Ascending aorta (tissue), 2 donors: ENCODE data around the gene CHAF1A. TPM values are rescaled to one million over a fixed set of nuclear protein-coding genes. Genes with fewer than 3 reads are reported as not detected.

Experiments used
- DNase-seq, 2 donors: peaks; one replicate each; pipeline ENCODE4 v3.0.0-alpha.2; 2019; ENCODE audit warnings: low spot score in 2 of 2
- H3K27ac ChIP-seq, 2 donors: fragments of 200-600 bp; sonication (generic); one replicate each; pipeline ENCODE4 v1.5.1; 2016 to 2017; ENCODE audit warnings: mild to moderate bottlenecking in 1 of 2
- H3K27me3 ChIP-seq: fragments of 200-600 bp; sonication (generic); one replicate; pipeline ENCODE4 v1.5.1; 2017
- H3K36me3 ChIP-seq, 2 donors: fragments of 200-600 bp; sonication (generic); one replicate each; pipeline ENCODE4 v1.5.1; 2016
- H3K4me1 ChIP-seq, 2 donors: fragments of 200-600 bp; sonication (generic); one replicate each; pipeline ENCODE4 v1.5.1; 2016 to 2017; ENCODE audit warnings: mild to moderate bottlenecking in 1 of 2
- H3K4me3 ChIP-seq, 2 donors: fragments of 200-600 bp; sonication (generic); one replicate each; pipeline ENCODE4 v1.5.1; 2016 to 2017; ENCODE audit warnings: mild to moderate bottlenecking in 1 of 2
- H3K9me3 ChIP-seq, 2 donors: fragments of 200-600 bp; sonication (generic); one replicate each; pipeline ENCODE4 v1.5.1; 2016
- CTCF ChIP-seq, 3 experiments: fragments of 200-600 bp in 2 of 3; fragments of 450-650 bp in 1 of 3; sonication (generic) in 2 of 3; IDR thresholded peaks; one replicate each; pipeline ENCODE4 v1.5.1; 2016 to 2019; ENCODE audit warnings: antibody characterized with exemption in 3 of 3, mild to moderate bottlenecking in 1 of 3, moderate library complexity in 1 of 3
- intact Hi-C: fragments of 100-400 bp; cut with DNase I; formaldehyde crosslinking; loops from one replicate; pipeline ENCODE4 v1.15.1; 2023
- total RNA-seq: library from RNA; depleted of rRNA; stranded (reverse); fragments of >200 nt; gene quantifications from one replicate; pipeline ENCODE4 v1.1.0, GENCODE V29; 2016

Gene CHAF1A
- total RNA-seq, 1 donor from 2014 or later: 0.85 TPM

GRCh38 chr19:4474514-4475022 is 72.1 kb downstream of the CHAF1A start:
- Histone ChIP-seq H3K4me1 (peaks cover 7 to 28% of the 10 kb centered on the region in 2 donors), H3K36me3 (peaks cover 20 to 27% of the 10 kb centered on the region in 2 donors), H3K27ac (no peak overlapping the region), H3K9me3 (no peaks in the 10 kb centered on the region), H3K27me3 (no peaks in the 10 kb centered on the region), H3K4me3 (peak overlapping the region; percentile 1 to 100)
- TF ChIP-seq CTCF (IDR thresholded peaks at IDR 0.05): no peak
- no peak for DNase-seq
- intact Hi-C loops: loop anchor here (5.0 kb wide), 2 partner anchors 72 to 227 kb away; partner anchors contain the start of genes CHAF1A, SH3GL1 and YJU2

- no peak for DNase-seq
- no peak for TF ChIP-seq CTCF (IDR thresholded peaks at IDR 0.05)
- Histone ChIP-seq H3K36me3 (peaks cover 20 to 43% of the 10 kb centered on the region in 2 donors), H3K9me3 (no peaks in the 10 kb centered on the region), H3K27ac (no peak overlapping the region), H3K4me1 (peaks cover 7 to 24% of the 10 kb centered on the region in 2 donors), H3K4me3 (no peak overlapping the region), H3K27me3 (no peaks in the 10 kb centered on the region)
- intact Hi-C loops: no loop called here
Measured at GRCh38 chr19:4477034-4477801, 74.8 kb downstream of the CHAF1A start.

GRCh38 chr19:4482721-4483364 is 80.4 kb downstream of the CHAF1A start:
- no peak for TF ChIP-seq CTCF (IDR thresholded peaks at IDR 0.05)
- intact Hi-C loops: no loop called here
- H3K27me3 ChIP-seq: no peaks in the 10 kb centered on the region
- no peaks in the 10 kb centered on the region for H3K9me3 ChIP-seq
- H3K27ac ChIP-seq: no peak overlapping the region
- H3K4me1 ChIP-seq: no peaks in the 10 kb centered on the region
- H3K36me3 ChIP-seq: peaks cover 5 to 38% of the 10 kb centered on the region in 2 donors
- no peak for DNase-seq
- no peak overlapping the region for H3K4me3 ChIP-seq

- peaks cover 11 to 40% of the 10 kb centered on the region in 2 donors for H3K36me3 ChIP-seq
- H3K9me3 ChIP-seq: no peaks in the 10 kb centered on the region
- intact Hi-C loops: no loop called here
- H3K4me1 ChIP-seq: no peaks in the 10 kb centered on the region
- DNase-seq: no peak
- H3K27ac ChIP-seq: no peak overlapping the region
- H3K27me3 ChIP-seq: no peaks in the 10 kb centered on the region
- no peak for TF ChIP-seq CTCF (IDR thresholded peaks at IDR 0.05)
- no peak overlapping the region for H3K4me3 ChIP-seq
Measured at GRCh38 chr19:4483385-4483784, 80.9 kb downstream of the CHAF1A start.

- H3K4me1 ChIP-seq: no peaks in the 10 kb centered on the region
- intact Hi-C loops: no loop called here
- no peak for DNase-seq
- H3K27ac ChIP-seq: no peak overlapping the region
- TF ChIP-seq CTCF (IDR thresholded peaks at IDR 0.05): no peak
- no peak overlapping the region for H3K4me3 ChIP-seq
- no peaks in the 10 kb centered on the region for H3K27me3 ChIP-seq
- peaks cover 34 to 57% of the 10 kb centered on the region in 2 donors for H3K36me3 ChIP-seq
- no peaks in the 10 kb centered on the region for H3K9me3 ChIP-seq
Measured at GRCh38 chr19:4487572-4487971, 85.1 kb downstream of the CHAF1A start.
